SK-N-SH treated with all-trans-retinoic acid at 6 μM for 48 hours (cell line): ENCODE data around the gene SULT1A3.

Experiments used
- ARNTL ChIP-seq: fragments of 450-650 bp; formaldehyde crosslinking; IDR thresholded peaks from 2 replicates; pipeline ENCODE4 v1.5.0; 2020; ENCODE audit warnings: low read depth, mild to moderate bottlenecking, moderate library complexity, borderline replicate concordance
- ESRRG ChIP-seq: fragments of 250-450 bp; sonication (Bioruptor Pico); IDR thresholded peaks from 2 replicates; pipeline ENCODE4 v1.6.1; 2021; ENCODE audit warnings: mild to moderate bottlenecking
- GLIS3 ChIP-seq: fragments of 250-450 bp; sonication (Bioruptor Pico); IDR thresholded peaks from 2 replicates; pipeline ENCODE4 v1.5.0; 2020; ENCODE audit warnings: mild to moderate bottlenecking, moderate library complexity
- RARB ChIP-seq: fragments of 250-450 bp; sonication (Bioruptor Pico); IDR thresholded peaks from 2 replicates; pipeline ENCODE4 v1.8.0; 2021; ENCODE audit warnings: mild to moderate bottlenecking, moderate library complexity
- ZFP3 ChIP-seq: fragments of 250-450 bp; sonication (Bioruptor Pico); IDR thresholded peaks from 2 replicates; pipeline ENCODE4 v1.5.0; 2020; ENCODE audit warnings: mild to moderate bottlenecking, moderate library complexity
- ZFP30 ChIP-seq: fragments of 450-650 bp; formaldehyde crosslinking; IDR thresholded peaks from 2 replicates; pipeline ENCODE4 v1.5.0; 2022; ENCODE audit warnings: mild to moderate bottlenecking, moderate library complexity
- TF ChIP-seq, protein P1 (sequence below): fragments of 250-450 bp; sonication (Bioruptor Pico); IDR thresholded peaks from 2 replicates; pipeline ENCODE4 v1.8.0; 2020; ENCODE audit warnings: mild to moderate bottlenecking, moderate library complexity, borderline replicate concordance
- TF ChIP-seq, protein P2 (sequence below): fragments of 250-450 bp; sonication (Bioruptor Pico); IDR thresholded peaks from 2 replicates; pipeline ENCODE4 v1.5.1; 2020; ENCODE audit warnings: low read depth, mild to moderate bottlenecking, moderate library complexity

DNA sequence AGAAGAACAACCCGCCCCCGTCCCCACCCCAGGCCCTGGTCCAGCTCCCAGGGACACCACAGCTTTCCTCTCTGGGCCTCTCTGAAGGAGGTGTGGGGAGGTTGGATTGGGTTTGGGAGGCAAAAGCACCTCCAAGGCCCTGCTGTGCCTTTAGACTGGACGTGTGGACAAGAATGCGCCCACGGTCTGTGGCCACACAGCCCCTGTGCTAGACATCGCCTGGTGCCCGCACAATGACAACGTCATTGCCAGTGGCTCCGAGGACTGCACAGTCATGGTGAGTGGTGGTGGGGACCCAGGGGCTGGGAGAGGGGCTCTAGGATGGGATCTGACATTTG is 12.6 kb upstream of the SULT1A3 start:
- TF ChIP-seq RARB (CRISPR knock-in tag): no peak
- TF ChIP-seq, protein P1, sequence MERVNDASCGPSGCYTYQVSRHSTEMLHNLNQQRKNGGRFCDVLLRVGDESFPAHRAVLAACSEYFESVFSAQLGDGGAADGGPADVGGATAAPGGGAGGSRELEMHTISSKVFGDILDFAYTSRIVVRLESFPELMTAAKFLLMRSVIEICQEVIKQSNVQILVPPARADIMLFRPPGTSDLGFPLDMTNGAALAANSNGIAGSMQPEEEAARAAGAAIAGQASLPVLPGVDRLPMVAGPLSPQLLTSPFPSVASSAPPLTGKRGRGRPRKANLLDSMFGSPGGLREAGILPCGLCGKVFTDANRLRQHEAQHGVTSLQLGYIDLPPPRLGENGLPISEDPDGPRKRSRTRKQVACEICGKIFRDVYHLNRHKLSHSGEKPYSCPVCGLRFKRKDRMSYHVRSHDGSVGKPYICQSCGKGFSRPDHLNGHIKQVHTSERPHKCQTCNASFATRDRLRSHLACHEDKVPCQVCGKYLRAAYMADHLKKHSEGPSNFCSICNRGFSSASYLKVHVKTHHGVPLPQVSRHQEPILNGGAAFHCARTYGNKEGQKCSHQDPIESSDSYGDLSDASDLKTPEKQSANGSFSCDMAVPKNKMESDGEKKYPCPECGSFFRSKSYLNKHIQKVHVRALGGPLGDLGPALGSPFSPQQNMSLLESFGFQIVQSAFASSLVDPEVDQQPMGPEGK (CRISPR knock-in tag): no peak
- no peak for TF ChIP-seq ARNTL (CRISPR knock-in tag)
- no peak for TF ChIP-seq ESRRG
- no peak for TF ChIP-seq ZFP3 (CRISPR knock-in tag)
- TF ChIP-seq ZFP30 (CRISPR knock-in tag): no peak
- no peak for TF ChIP-seq GLIS3 (CRISPR knock-in tag)
- TF ChIP-seq, protein P2, sequence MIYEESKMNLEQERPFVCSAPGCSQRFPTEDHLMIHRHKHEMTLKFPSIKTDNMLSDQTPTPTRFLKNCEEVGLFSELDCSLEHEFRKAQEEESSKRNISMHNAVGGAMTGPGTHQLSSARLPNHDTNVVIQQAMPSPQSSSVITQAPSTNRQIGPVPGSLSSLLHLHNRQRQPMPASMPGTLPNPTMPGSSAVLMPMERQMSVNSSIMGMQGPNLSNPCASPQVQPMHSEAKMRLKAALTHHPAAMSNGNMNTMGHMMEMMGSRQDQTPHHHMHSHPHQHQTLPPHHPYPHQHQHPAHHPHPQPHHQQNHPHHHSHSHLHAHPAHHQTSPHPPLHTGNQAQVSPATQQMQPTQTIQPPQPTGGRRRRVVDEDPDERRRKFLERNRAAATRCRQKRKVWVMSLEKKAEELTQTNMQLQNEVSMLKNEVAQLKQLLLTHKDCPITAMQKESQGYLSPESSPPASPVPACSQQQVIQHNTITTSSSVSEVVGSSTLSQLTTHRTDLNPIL: no peak
